Measurements from ENCODE around the gene SLC5A10.

Gene SLC5A10

GRCh38 chr17:18965530-18966236, 13.7 kb downstream of the SLC5A10 start:
- no peak for DNase-seq

GRCh38 chr17:18966831-18967624, 15.1 kb downstream of the SLC5A10 start:
- no peak for DNase-seq

- DNase-seq: no peak
Measured at GRCh38 chr17:18967916-18968315, 16.0 kb downstream of the SLC5A10 start.

- no peak for DNase-seq
Measured at GRCh38 chr17:18968345-18968744, 16.4 kb downstream of the SLC5A10 start.

GRCh38 chr17:18968945-18969887, 17.3 kb downstream of the SLC5A10 start:
- DNase-seq: no peak

- no peak for DNase-seq
Measured at GRCh38 chr17:18970582-18971480, 18.9 kb downstream of the SLC5A10 start.

GRCh38 chr17:18971801-18972200, 19.8 kb downstream of the SLC5A10 start:
- no peak for DNase-seq

- DNase-seq: no peak
Measured at GRCh38 chr17:18974407-18975149, 22.6 kb downstream of the SLC5A10 start.

- no peak for DNase-seq
Measured at GRCh38 chr17:18975597-18975996, 23.6 kb downstream of the SLC5A10 start.

GRCh38 chr17:18976201-18976600, 24.2 kb downstream of the SLC5A10 start:
- DNase-seq: no peak

GRCh38 chr17:18977021-18977420, 25.1 kb downstream of the SLC5A10 start:
- no peak for DNase-seq

GRCh38 chr17:18977646-18978045, 25.7 kb downstream of the SLC5A10 start:
- no peak for DNase-seq

- DNase-seq: no peak
Measured at GRCh38 chr17:18978050-18978449, 26.1 kb downstream of the SLC5A10 start.

GRCh38 chr17:18978655-18979054, 26.7 kb downstream of the SLC5A10 start:
- DNase-seq: no peak

- no peak for DNase-seq
Measured at GRCh38 chr17:18980682-18981334, 28.8 kb downstream of the SLC5A10 start.

- no peak for DNase-seq
Measured at GRCh38 chr17:18981335-18981641, 29.3 kb downstream of the SLC5A10 start.

- DNase-seq: no peak
Measured at GRCh38 chr17:18981642-18982424, 29.9 kb downstream of the SLC5A10 start.

GRCh38 chr17:18984273-18985114, 32.5 kb downstream of the SLC5A10 start:
- DNase-seq: no peak

- DNase-seq: no peak
Measured at GRCh38 chr17:18985475-18985874, 33.5 kb downstream of the SLC5A10 start.

Data from OCI-M1 (cell line).